Heart left ventricle (tissue), 13 donors: ENCODE data around the gene HES5.

Experiments used
- POLR2A ChIP-seq, 2 donors: fragments of 450-650 bp; IDR thresholded peaks; one replicate each; pipeline ENCODE4 v1.6.1; 2017; ENCODE audit warnings: antibody characterized with exemption in 2 of 2, mild to moderate bottlenecking in 2 of 2, moderate library complexity in 2 of 2
- TF ChIP-seq, protein P1 (sequence below), 12 donors: fragments of 200-600 bp; sonication (generic) in 4 of 12; IDR thresholded peaks; one replicate each; pipeline versions ENCODE4 v1.5.0 to v1.8.0; 2018 to 2022; ENCODE audit warnings: antibody characterized with exemption in 12 of 12, mild to moderate bottlenecking in 5 of 12
- donor health status: ischemic (EF 13 %, LVEDD 7.1; RV severe dilation, severe dysfunction).
- donor health status: DM: no; HTN: yes; CAD: no.
- donor health status: DM: no; HTN: no; CAD: no.
- donor health status: ischemic (EF 25% LVEDD 6.9; RV normal size, moderate dysfunction).
- donor health status: ischemic (EF 25% LVEDD 5.7; RV mildly dilated, moderate dysfunction).
- donor health status: ischemic (EF 35%, LVEDD 5.7; RV mildly dilated, moderate dysfunction).
- donor health status: nonischemic (EF 11% LVEDD 7.7; RV severe dilation, severe dysfunction).
- donor health status: DM: yes; HTN: yes; CAD: no.
- donor health status: PGD.
- donor health status: ischemic (EF 29% LVEDD 5.4; RV normal size, mild dysfunction).
- donor health status: nonischemic (EF 23%, LVEDD 6.1; RV moderate dilation, normal function).

DNA sequence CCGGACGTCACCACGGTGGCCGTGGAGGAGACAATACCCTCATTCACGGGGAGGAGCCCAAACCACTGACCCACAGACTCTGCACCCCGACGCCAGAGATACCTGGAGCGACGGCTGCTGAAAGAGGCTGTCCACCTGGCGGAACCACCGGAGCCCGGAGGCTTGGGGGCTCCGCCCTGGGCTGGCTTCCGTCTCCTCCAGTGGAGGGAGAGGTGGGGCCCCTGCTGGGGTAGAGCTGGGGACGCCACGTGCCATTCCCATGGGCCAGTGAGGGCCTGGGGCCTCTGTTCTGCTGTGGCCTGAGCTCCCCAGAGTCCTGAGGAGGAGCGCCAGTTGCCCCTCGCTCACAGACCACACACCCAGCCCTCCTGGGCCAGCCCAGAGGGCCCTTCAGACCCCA lies 33.1 kb upstream of the HES5 start:
- TF ChIP-seq, protein P1, sequence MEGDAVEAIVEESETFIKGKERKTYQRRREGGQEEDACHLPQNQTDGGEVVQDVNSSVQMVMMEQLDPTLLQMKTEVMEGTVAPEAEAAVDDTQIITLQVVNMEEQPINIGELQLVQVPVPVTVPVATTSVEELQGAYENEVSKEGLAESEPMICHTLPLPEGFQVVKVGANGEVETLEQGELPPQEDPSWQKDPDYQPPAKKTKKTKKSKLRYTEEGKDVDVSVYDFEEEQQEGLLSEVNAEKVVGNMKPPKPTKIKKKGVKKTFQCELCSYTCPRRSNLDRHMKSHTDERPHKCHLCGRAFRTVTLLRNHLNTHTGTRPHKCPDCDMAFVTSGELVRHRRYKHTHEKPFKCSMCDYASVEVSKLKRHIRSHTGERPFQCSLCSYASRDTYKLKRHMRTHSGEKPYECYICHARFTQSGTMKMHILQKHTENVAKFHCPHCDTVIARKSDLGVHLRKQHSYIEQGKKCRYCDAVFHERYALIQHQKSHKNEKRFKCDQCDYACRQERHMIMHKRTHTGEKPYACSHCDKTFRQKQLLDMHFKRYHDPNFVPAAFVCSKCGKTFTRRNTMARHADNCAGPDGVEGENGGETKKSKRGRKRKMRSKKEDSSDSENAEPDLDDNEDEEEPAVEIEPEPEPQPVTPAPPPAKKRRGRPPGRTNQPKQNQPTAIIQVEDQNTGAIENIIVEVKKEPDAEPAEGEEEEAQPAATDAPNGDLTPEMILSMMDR (IDR thresholded peaks at IDR 0.05) = no peak
- no peak for TF ChIP-seq POLR2A (IDR thresholded peaks at IDR 0.05)
